HUES6 (cell line): Measurements from ENCODE around the gene CCDC30.
"Not testable (repeated sequence)": the region's sequence is repeated elsewhere in the genome, so short reads cannot be mapped to it uniquely, and the experiment has no call there.

Experiments
- H3K27ac ChIP-seq: 2 replicates; pipeline ENCODE4 v1.7.0; 2013; ENCODE audit warnings: low read depth, mild to moderate bottlenecking, low read length, inconsistent platforms
- H3K27me3 ChIP-seq: 2 replicates; pipeline ENCODE4 v1.6.1; 2013; ENCODE audit warnings: low read length; ENCODE audit not compliant: control insufficient read depth, insufficient read depth
- H3K36me3 ChIP-seq: 2 replicates; pipeline ENCODE4 v1.6.1; 2013; ENCODE audit warnings: low read length; ENCODE audit not compliant: control insufficient read depth, insufficient read depth
- H3K4me1 ChIP-seq: 2 replicates; pipeline ENCODE4 v1.6.1; 2013; ENCODE audit warnings: low read length; ENCODE audit not compliant: control insufficient read depth, insufficient read depth
- H3K4me3 ChIP-seq: 2 replicates; pipeline ENCODE4 v1.5.1; 2013; ENCODE audit warnings: low read depth, low read length
- H3K9ac ChIP-seq: one replicate; pipeline ENCODE4 v1.6.1; 2013; ENCODE audit warnings: mild to moderate bottlenecking, low read length
- H3K9me3 ChIP-seq: 2 replicates; pipeline ENCODE4 v1.6.1; 2013; ENCODE audit warnings: low read depth, low read length; ENCODE audit not compliant: control insufficient read depth, insufficient read depth

CCDC30 gene

DNA sequence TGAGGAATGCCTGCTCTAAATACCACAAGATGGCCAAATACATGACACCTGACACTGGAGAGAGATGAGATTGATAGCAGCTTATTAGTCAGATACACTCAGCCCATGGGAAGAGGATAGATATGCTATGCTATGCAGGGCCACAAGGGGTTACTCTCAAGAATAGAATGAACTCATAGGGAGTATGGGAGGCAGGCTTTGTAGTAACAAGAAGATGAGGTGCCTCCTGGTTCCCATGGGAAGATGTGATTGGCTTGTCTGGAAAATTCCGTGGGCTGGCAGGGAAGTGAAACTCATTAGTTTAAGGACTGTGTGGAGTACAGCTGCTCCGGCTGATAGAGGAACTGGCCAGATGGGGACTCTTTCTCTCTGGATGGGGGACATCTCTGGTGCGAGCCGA, 16.5 kb downstream of the CCDC30 start:
- Histone ChIP-seq H3K4me1 (no peaks in the 10 kb centered on the region), H3K9me3 (no peaks in the 10 kb centered on the region), H3K36me3 (no peaks in the 10 kb centered on the region), H3K9ac (no peak overlapping the region), H3K27ac (no peak overlapping the region), H3K27me3 (no peaks in the 10 kb centered on the region), H3K4me3 (no peak overlapping the region)

DNA sequence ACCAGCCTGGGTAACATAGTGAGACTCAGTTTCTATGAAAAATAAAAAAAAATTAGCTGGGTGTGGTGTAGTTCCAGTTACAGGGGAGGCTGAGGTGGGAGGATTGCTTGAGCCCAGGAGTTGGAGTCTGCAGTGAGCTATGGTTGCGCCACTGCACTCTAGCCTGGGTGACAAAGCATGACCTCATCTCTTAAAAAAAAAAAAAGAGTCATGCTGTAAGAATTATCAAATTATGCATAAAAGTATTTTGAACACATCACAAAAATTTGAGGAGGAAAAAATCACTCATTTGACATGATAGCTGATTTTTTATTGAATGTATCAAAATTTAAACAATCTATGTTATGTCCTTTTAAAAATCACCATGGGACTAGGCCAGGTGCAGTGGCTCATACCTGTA, 17.8 kb downstream of the CCDC30 start:
- Histone ChIP-seq H3K36me3 (no peaks in the 10 kb centered on the region), H3K4me1 (no peaks in the 10 kb centered on the region), H3K27me3 (no peaks in the 10 kb centered on the region), H3K27ac (no peak overlapping the region), H3K4me3 (no peak overlapping the region), H3K9ac (no peak overlapping the region), H3K9me3 (no peaks in the 10 kb centered on the region)

- no peaks in the 10 kb centered on the region for H3K4me1 ChIP-seq
- H3K36me3 ChIP-seq, result no peaks in the 10 kb centered on the region
- no peaks in the 10 kb centered on the region; the same call in 1 of the 2 replicates for H3K27me3 ChIP-seq
- H3K4me3 ChIP-seq, result no peak overlapping the region
- no peak overlapping the region for H3K9ac ChIP-seq
- H3K9me3 ChIP-seq, result no peaks in the 10 kb centered on the region
- H3K27ac ChIP-seq, result no peak overlapping the region
Observed at GRCh38 chr1:42482635-42483153, 19.6 kb downstream of the CCDC30 start.

DNA sequence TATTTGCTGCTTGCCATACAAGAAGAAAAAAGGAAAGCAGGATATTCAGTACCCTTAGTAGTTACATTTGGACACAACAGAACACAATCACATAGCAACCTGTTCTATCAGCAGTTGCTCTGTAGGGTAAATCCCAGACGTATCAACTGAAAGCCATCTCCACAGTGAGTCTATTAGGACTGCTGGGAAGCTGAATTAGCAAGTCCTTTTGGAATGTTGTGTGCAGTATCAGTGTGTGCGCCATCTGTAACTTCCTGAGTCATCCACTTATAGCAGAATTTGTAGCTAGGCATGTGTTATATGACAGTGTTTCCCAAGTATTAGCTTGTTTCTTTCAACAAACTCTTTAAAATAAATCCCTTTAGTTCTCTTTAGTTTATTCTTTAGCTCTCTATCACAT, 21.3 kb downstream of the CCDC30 start:
- Histone ChIP-seq H3K4me3 (no peak overlapping the region), H3K4me1 (no peaks in the 10 kb centered on the region), H3K36me3 (no peaks in the 10 kb centered on the region), H3K27ac (no peak overlapping the region), H3K9ac (no peak overlapping the region), H3K27me3 (no peaks in the 10 kb centered on the region; the same call in 1 of the 2 replicates), H3K9me3 (no peaks in the 10 kb centered on the region)

DNA sequence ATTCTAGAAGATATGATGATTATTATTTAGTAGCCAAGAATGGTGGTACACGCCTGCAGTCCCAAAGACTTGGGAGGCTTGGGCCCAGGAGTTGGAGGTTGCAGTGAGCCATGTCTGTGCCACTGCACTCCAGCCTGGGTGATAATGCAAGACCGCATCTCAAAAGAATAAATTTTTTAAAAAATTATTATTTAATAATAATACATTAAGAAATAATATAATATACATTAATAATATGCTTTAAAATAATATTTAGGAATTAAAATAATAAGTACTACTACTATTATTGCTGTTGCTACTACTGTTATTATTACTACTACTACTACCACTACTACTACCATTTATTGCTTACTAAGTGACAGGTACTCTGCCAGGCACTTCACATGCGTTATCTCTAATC, 27.2 kb downstream of the CCDC30 start:
- Histone ChIP-seq H3K4me1 (no peaks in the 10 kb centered on the region), H3K9me3 (no peaks in the 10 kb centered on the region), H3K4me3 (no peak overlapping the region), H3K27me3 (no peaks in the 10 kb centered on the region; the same call in 1 of the 2 replicates), H3K27ac (no peak overlapping the region), H3K9ac (no peak overlapping the region), H3K36me3 (no peaks in the 10 kb centered on the region)

DNA sequence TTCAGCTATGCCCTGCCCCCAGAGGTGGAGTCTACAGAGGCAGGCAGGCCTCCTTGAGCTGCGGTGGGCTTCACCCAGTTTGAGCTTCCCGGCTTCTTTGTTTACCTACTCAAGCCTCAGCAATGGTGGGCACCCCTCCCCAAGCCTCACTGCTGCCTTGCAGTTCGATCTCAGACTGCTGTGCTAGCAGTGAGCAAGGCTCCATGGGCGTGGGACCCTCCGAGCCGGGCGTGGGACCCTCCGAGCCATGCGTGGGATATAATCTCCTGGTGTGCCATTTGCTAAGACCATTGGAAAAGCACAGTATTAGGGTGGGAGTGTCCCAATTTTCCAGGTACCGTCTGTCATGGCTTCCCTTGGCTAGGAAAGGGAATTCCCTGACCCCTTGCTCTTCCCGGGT, 38.9 kb downstream of the CCDC30 start:
- not testable (repeated sequence) for H3K9ac ChIP-seq, H3K4me3 ChIP-seq, H3K27ac ChIP-seq, H3K4me1 ChIP-seq, H3K36me3 ChIP-seq, H3K27me3 ChIP-seq
- peaks cover 48% of the 10 kb centered on the region for H3K9me3 ChIP-seq

DNA sequence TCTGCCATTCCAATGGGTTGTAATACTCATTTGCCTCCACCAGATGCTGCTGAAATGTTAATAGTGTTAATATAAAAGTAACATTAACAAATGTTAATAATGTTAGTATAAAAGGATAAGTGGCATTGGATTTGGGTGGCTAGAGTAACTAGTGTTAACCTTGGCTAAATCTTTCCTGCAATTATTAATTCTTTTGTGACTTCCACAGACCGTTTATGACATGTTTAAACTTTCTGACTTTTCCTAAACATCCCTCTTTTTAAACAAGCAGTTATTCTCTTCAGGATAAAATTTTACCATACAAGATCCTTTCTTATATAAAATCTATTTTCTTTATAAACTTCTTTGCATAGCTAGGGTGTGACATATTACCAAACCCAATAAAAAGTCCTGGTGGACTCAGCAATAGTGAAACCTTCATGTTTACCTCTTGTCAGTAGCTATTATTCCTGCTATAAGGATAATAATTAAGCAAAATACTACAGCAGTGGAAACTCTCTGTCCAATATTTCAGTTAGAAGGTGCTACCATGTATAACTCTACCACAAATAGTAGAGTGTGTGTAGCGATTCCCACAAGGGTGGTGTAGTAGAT, 41.5 kb downstream of the CCDC30 start:
- no peak overlapping the region for H3K9ac ChIP-seq
- no peaks in the 10 kb centered on the region for H3K36me3 ChIP-seq
- H3K27me3 ChIP-seq, result no peaks in the 10 kb centered on the region
- H3K9me3 ChIP-seq, result peaks cover 66% of the 10 kb centered on the region
- no peak overlapping the region for H3K27ac ChIP-seq
- H3K4me3 ChIP-seq, result no peak overlapping the region
- H3K4me1 ChIP-seq, result no peaks in the 10 kb centered on the region

DNA sequence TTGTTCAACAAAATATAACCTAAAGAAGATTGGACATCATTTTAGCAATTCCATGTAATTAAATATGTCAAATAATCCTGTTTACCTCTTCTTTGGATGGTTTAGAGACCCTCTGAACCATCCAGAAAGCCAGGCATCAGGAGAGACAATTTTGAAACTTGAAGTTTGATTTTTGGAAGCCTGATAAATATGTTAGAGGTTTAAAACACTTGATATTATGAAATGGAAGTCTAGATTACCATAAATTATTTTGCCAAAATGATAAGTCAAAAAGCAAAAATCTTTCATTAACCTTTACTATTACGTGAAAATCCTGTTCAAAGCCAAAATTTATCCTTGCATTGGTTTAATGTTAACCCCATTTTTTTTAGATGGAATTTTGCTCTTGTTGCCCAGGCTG, 43.5 kb downstream of the CCDC30 start:
- H3K27ac ChIP-seq, result no peak overlapping the region
- H3K4me3 ChIP-seq, result no peak overlapping the region
- no peaks in the 10 kb centered on the region for H3K36me3 ChIP-seq
- no peaks in the 10 kb centered on the region for H3K4me1 ChIP-seq
- H3K27me3 ChIP-seq, result no peaks in the 10 kb centered on the region
- peaks cover 80% of the 10 kb centered on the region for H3K9me3 ChIP-seq
- H3K9ac ChIP-seq, result no peak overlapping the region

DNA sequence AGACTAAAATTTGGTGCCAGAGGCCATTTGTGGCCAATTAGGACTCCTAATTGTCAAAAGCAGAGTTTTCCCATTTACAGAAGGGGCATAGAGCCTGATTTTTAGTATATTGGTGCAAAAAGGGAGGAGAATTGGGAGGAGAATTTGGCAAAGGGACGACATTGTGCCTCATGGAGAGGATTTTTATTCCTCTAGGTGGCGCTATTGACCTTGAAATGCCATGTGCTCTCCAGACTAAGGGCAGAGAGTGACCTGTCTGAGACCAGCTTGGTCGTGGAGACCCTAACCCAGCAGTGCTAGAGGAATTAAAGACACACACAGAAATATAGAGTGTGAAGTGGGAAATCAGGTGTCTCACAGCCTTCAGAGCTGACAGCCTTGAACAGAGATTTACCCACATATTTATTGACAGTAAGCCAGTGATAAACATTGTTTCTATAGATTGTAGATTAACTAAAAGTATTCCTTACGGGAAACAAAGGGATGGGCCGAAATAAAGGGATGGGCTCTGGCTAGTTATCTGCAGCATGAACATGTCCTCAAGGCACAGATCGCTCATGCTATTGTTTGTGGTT, 48.6 kb downstream of the CCDC30 start:
- H3K9me3 ChIP-seq, result peaks cover 62% of the 10 kb centered on the region
- not testable (repeated sequence) for H3K27ac ChIP-seq, H3K4me3 ChIP-seq, H3K4me1 ChIP-seq, H3K36me3 ChIP-seq, H3K9ac ChIP-seq, H3K27me3 ChIP-seq

DNA sequence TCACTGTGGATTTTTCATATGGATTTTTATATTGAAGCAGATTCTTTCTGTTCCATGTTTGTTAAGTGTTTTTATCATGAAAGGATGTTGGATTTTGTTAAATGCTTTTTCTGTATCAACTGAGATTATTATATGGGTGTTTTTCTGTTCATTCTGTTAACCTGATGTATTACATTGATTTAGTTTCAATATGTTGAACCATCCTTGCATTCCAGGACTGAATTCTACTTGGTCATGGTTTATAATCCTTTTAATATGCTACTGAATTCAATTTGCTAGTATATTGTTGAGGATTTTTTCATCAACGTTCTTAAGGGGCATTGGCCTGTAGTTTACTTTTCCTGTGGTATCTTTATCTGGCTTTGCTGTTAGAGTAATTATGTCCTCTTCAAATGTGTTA, 55.8 kb downstream of the CCDC30 start:
- Histone ChIP-seq H3K27me3 (no peaks in the 10 kb centered on the region), H3K27ac (no peak overlapping the region), H3K36me3 (no peaks in the 10 kb centered on the region), H3K9ac (no peak overlapping the region), H3K9me3 (peaks cover 21% of the 10 kb centered on the region), H3K4me1 (no peaks in the 10 kb centered on the region), H3K4me3 (no peak overlapping the region)

DNA sequence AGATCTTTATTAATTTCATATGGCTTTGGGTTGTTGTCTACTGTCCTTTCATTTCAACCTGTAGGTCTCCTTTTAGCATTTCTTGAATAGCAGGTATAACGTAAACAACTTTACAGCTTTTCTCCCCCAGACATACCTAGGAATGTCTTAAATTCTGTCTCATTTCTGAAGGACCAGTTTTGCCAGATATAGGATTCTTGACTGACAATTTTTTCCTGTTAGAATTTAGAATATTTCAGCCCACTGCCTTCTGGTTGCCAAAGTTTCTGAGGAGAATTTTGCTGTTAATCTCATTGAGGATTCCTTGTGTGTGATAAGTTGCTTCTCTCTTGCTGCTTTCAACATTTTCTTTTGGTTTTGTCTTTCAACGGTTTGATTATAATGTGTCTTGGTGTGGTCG, 60.1 kb downstream of the CCDC30 start:
- Histone ChIP-seq H3K4me3 (no peak overlapping the region), H3K27me3 (no peaks in the 10 kb centered on the region), H3K4me1 (peaks cover 6% of the 10 kb centered on the region; the same call in 1 of the 2 replicates), H3K36me3 (no peaks in the 10 kb centered on the region), H3K9ac (no peak overlapping the region), H3K27ac (no peak overlapping the region), H3K9me3 (peaks cover 15% of the 10 kb centered on the region)
